Activated T-cell treated with anti-CD3 and anti-CD28 coated beads, Interleukin-2, amount 50 U/mL, for 24 hours (primary cell): ENCODE data around the gene CNN3.

ENCODE experiments used
- DNase-seq: peaks from one replicate; pipeline ENCODE4 v3.0.0-alpha.2; 2020
- H3K27ac Mint-ChIP-seq: 2 replicates; pipeline ENCODE4 v1.8.0; 2020; ENCODE audit warnings: mild to moderate bottlenecking, mixed read lengths
- H3K27me3 Mint-ChIP-seq: 2 replicates; pipeline ENCODE4 v1.8.0; 2020; ENCODE audit warnings: mixed read lengths
- H3K36me3 Mint-ChIP-seq: 2 replicates; pipeline ENCODE4 v1.8.0; 2020; ENCODE audit warnings: low read depth, mixed read lengths
- H3K4me1 Mint-ChIP-seq: 2 replicates; pipeline ENCODE4 v1.8.0; 2020; ENCODE audit warnings: low read depth, mixed read lengths
- H3K4me3 Mint-ChIP-seq: 2 replicates; pipeline ENCODE4 v1.8.0; 2020; ENCODE audit warnings: mild to moderate bottlenecking, moderate library complexity, mixed read lengths
- H3K9me3 Mint-ChIP-seq: 2 replicates; pipeline ENCODE4 v1.8.0; 2020; ENCODE audit warnings: mixed read lengths

CNN3 gene

GRCh38 chr1:94872771-94873495, 54.0 kb downstream of the CNN3 start:
- Mint-ChIP-seq H3K36me3 (no peaks in the 10 kb centered on the region), H3K27me3 (peaks cover 23% of the 10 kb centered on the region), H3K4me3 (no peak overlapping the region), H3K4me1 (no peaks in the 10 kb centered on the region), H3K27ac (no peak overlapping the region), H3K9me3 (no peaks in the 10 kb centered on the region)
- DNase-seq, result no peak

- Mint-ChIP-seq H3K4me3 (no peak overlapping the region), H3K4me1 (no peaks in the 10 kb centered on the region)
- DNase-seq, result no peak
These were observed 55.9 kb downstream of the CNN3 start for GRCh38 chr1:94871031-94871430.

GRCh38 chr1:94866164-94866807, 60.6 kb downstream of the CNN3 start:
- H3K27me3 Mint-ChIP-seq, result no peaks in the 10 kb centered on the region
- no peak for DNase-seq
- H3K36me3 Mint-ChIP-seq, result no peaks in the 10 kb centered on the region
- H3K4me3 Mint-ChIP-seq, result no peak overlapping the region
- no peaks in the 10 kb centered on the region for H3K9me3 Mint-ChIP-seq
- H3K27ac Mint-ChIP-seq, result no peak overlapping the region
- H3K4me1 Mint-ChIP-seq, result no peaks in the 10 kb centered on the region

More at GRCh38 chr1:94871031-94871430, 55.9 kb downstream of the CNN3 start:
- Mint-ChIP-seq H3K27me3 (peaks cover 11% of the 10 kb centered on the region), H3K36me3 (no peaks in the 10 kb centered on the region), H3K27ac (no peak overlapping the region), H3K9me3 (no peaks in the 10 kb centered on the region)

DNA sequence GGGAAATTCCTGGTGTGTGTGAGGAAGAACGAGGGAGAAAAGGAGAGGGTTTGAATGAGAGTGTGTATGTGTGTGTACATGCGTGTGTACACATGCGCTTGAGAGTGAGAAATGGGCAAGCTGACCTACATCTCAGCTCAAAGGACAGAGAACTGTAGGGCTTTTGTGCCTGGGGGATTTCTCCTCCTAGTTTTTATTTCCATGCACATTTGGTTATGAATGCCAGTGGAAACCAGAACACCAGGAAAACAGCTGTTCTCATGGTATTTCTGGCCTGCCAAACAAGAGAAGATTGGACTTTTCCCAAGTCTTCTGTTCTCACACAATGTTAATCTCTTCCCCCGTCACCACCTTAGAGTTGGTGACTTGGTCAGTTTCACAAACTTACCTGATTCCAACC, 61.5 kb downstream of the CNN3 start:
- Mint-ChIP-seq H3K27me3 (no peaks in the 10 kb centered on the region), H3K4me3 (no peak overlapping the region), H3K4me1 (no peaks in the 10 kb centered on the region), H3K36me3 (no peaks in the 10 kb centered on the region), H3K9me3 (no peaks in the 10 kb centered on the region), H3K27ac (no peak overlapping the region)
- no peak for DNase-seq

- Mint-ChIP-seq H3K27ac (no peak overlapping the region), H3K4me1 (no peaks in the 10 kb centered on the region), H3K9me3 (no peaks in the 10 kb centered on the region)
These were observed 62.1 kb downstream of the CNN3 start for GRCh38 chr1:94864821-94865220.

GRCh38 chr1:94863919-94864318, 63.0 kb downstream of the CNN3 start:
- no peaks in the 10 kb centered on the region for H3K36me3 Mint-ChIP-seq
- H3K4me3 Mint-ChIP-seq, result no peak overlapping the region
- no peak overlapping the region for H3K27ac Mint-ChIP-seq
- H3K27me3 Mint-ChIP-seq, result peaks cover 3% of the 10 kb centered on the region
- no peaks in the 10 kb centered on the region for H3K9me3 Mint-ChIP-seq
- no peaks in the 10 kb centered on the region for H3K4me1 Mint-ChIP-seq
- DNase-seq, result no peak

More at GRCh38 chr1:94864821-94865220, 62.1 kb downstream of the CNN3 start:
- no peaks in the 10 kb centered on the region for H3K27me3 Mint-ChIP-seq
- no peak for DNase-seq
- no peak overlapping the region for H3K4me3 Mint-ChIP-seq
- no peaks in the 10 kb centered on the region for H3K36me3 Mint-ChIP-seq

DNA sequence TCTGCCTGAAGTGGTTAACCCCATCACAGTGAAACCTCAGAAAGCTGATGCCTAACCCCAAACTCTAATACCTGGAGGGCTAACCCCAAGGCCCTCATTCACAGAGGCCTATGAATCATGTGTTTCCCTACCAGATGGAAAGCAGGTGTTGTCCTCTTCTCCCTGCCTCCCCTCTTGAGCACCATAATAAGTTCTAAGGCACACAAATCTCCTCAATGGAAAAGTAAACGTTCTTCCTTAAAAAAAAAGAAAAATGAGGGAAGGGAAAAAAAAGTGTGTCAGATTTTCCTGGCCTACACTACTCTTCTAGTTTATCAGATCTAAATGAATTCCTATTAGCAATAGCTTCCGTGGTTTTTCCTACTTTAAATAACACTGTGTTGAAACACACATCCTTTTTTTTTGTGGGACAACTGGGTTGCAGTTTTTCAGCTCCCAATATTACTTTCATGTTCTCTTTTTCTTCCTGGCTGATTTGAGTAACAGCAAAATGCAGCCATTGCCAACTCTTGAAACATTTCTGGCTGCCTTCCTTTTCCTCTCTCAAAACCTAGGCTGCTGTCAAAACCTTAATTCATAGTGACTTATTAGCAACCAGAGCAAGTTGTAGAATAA, 63.5 kb downstream of the CNN3 start:
- no peaks in the 10 kb centered on the region for H3K4me1 Mint-ChIP-seq
- H3K4me3 Mint-ChIP-seq, result no peak overlapping the region
- DNase-seq, result no peak
- H3K27me3 Mint-ChIP-seq, result peaks cover 4% of the 10 kb centered on the region
- H3K9me3 Mint-ChIP-seq, result no peaks in the 10 kb centered on the region
- no peak overlapping the region for H3K27ac Mint-ChIP-seq
- no peaks in the 10 kb centered on the region for H3K36me3 Mint-ChIP-seq

DNA sequence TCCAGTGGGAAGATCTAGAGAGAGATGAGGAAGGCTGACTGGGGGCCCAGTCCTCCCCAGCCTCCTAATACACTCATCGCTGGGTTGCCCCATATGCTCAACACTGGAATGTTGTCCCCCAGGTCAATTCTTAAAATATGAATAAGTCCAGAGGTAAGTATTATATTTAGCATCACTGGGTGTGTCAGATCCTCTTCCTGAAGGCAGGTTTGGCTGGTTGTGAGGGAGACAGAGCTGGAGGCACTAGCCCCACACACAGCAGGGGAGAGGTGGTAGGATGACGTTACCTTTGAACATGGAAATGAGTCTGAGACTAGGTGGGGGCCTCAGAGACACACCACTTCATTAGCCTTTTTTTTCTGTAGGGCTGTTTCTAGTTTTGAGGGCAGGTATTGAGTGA, 64.2 kb downstream of the CNN3 start:
- Mint-ChIP-seq H3K27me3 (peaks cover 6% of the 10 kb centered on the region), H3K27ac (no peak overlapping the region), H3K36me3 (no peaks in the 10 kb centered on the region), H3K4me1 (no peaks in the 10 kb centered on the region), H3K4me3 (no peak overlapping the region), H3K9me3 (no peaks in the 10 kb centered on the region)
- no peak for DNase-seq

DNA sequence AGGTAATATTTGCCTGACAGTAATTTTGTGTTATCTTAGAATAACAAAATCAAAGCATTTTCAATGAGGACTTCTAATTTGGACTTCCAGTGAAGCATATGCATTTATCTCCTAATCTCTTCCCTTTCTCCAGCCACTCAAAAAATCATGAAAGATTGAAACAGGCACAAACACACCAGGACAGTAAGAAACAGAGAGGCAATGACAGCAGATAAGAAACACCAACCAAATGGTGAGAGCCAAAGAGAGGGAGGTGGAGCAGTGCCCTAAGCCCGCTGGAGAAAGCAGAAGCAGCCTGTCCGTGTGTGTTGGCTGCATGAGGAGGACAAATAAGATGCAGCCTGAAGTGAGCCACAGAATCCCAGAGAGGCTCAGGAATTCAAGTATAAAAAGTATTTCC, 67.7 kb downstream of the CNN3 start:
- no peak overlapping the region for H3K27ac Mint-ChIP-seq
- no peaks in the 10 kb centered on the region for H3K9me3 Mint-ChIP-seq
- no peaks in the 10 kb centered on the region for H3K4me1 Mint-ChIP-seq
- no peak overlapping the region for H3K4me3 Mint-ChIP-seq
- peaks cover 6% of the 10 kb centered on the region for H3K27me3 Mint-ChIP-seq
- no peaks in the 10 kb centered on the region for H3K36me3 Mint-ChIP-seq
- DNase-seq, result no peak

GRCh38 chr1:94858276-94858675, 68.6 kb downstream of the CNN3 start:
- H3K27ac Mint-ChIP-seq, result no peak overlapping the region
- no peaks in the 10 kb centered on the region for H3K36me3 Mint-ChIP-seq
- H3K4me1 Mint-ChIP-seq, result no peaks in the 10 kb centered on the region
- H3K9me3 Mint-ChIP-seq, result no peaks in the 10 kb centered on the region
- DNase-seq, result no peak
- H3K4me3 Mint-ChIP-seq, result no peak overlapping the region
- H3K27me3 Mint-ChIP-seq, result peaks cover 6% of the 10 kb centered on the region

GRCh38 chr1:94856868-94857267, 70.0 kb downstream of the CNN3 start:
- DNase-seq, result no peak
- H3K27ac Mint-ChIP-seq, result no peak overlapping the region
- H3K27me3 Mint-ChIP-seq, result peaks cover 6% of the 10 kb centered on the region
- H3K36me3 Mint-ChIP-seq, result no peaks in the 10 kb centered on the region
- H3K9me3 Mint-ChIP-seq, result no peaks in the 10 kb centered on the region
- H3K4me3 Mint-ChIP-seq, result no peak overlapping the region
- H3K4me1 Mint-ChIP-seq, result no peaks in the 10 kb centered on the region

GRCh38 chr1:94856004-94856403, 70.9 kb downstream of the CNN3 start:
- H3K36me3 Mint-ChIP-seq, result no peaks in the 10 kb centered on the region
- no peak overlapping the region for H3K4me3 Mint-ChIP-seq
- peaks cover 6% of the 10 kb centered on the region for H3K27me3 Mint-ChIP-seq
- no peaks in the 10 kb centered on the region for H3K4me1 Mint-ChIP-seq
- DNase-seq, result no peak
- H3K27ac Mint-ChIP-seq, result no peak overlapping the region
- H3K9me3 Mint-ChIP-seq, result no peaks in the 10 kb centered on the region

DNA sequence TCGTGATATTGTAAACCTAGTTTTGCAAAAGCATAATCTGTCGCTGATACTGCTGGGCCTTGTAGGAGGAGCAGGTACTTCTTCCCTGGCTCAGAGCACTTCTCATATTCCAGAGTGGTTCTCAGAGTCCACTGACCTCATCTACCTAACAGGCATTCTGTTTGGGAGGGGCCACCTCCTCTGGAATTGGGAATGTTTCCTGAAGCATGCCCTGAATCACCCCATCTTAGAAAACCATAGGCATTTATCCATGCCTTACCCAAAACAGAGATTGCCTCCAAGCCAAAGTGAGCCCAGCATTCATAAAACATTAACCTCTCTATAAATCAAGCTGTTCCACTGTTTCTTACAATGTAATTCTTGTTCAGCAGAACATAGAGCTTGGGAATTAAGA, 71.6 kb downstream of the CNN3 start:
- Mint-ChIP-seq H3K36me3 (no peaks in the 10 kb centered on the region), H3K9me3 (no peaks in the 10 kb centered on the region)
- no peak for DNase-seq

DNA sequence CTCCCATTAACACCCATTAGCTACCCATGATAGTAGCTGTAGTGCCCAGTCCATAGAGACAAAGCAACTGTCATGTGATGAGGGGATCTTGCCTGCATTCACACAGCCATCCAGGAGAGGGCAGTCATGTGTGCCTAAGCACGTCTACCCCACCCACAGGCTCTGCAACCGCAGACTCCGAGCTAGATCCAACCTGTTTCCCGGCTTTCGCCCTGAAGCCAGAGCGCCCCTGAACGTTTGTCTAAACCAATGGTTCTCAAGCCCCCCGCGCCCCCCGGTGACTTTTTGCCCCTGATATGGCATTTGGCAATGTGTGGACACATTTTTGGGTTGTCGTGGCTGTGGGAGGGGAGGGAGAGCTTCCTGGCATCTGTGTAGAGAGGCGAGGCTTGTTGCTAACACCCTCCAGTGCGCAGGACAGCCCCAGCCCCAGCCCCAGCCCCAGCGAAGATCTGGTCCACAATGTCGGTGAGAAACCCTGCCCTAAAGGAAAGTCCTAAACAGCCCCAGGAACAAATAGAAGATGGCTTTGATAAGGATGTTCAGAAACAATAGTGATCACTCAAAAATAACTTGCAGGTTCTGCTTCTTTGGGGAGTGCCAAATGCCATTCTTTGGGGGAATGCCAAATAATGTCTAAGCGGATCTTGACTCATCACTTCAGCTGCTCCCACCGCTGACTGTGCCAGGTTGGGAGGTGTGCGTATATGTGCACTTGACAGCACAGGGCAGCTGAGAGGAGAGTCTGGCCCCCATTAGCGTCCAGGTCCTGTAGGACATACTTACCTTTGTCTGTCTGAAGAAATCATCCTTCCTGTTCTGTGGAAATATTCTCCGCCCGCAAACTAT, 72.2 kb downstream of the CNN3 start:
- DNase-seq, result peak; percentile 80
- Mint-ChIP-seq H3K27ac (no peak overlapping the region), H3K9me3 (no peaks in the 10 kb centered on the region), H3K4me1 (no peaks in the 10 kb centered on the region), H3K36me3 (no peaks in the 10 kb centered on the region), H3K27me3 (peaks cover 6% of the 10 kb centered on the region), H3K4me3 (no peak overlapping the region)

More for the DNA sequence above, 71.6 kb downstream of the CNN3 start:
- no peak overlapping the region for H3K27ac Mint-ChIP-seq
- H3K4me1 Mint-ChIP-seq, result no peaks in the 10 kb centered on the region
- H3K4me3 Mint-ChIP-seq, result no peak overlapping the region
- peaks cover 6% of the 10 kb centered on the region for H3K27me3 Mint-ChIP-seq
